Smooth muscle cell (in vitro differentiated cells): ENCODE data around the gene TMED10. TPM values are rescaled to one million over a fixed set of nuclear protein-coding genes. Genes with fewer than 3 reads are reported as not detected.

ENCODE experiments used
- DNase-seq: peaks from one replicate; lab custom pipeline; 2025; ENCODE audit not compliant: unreplicated experiment; lab: John Stamatoyannopoulos, UW
- H2AFZ ChIP-seq: fragments of 200-600 bp; sonication (generic); 2 replicates; pipeline ENCODE4 v1.6.0; 2016; ENCODE audit warnings: antibody characterized with exemption, low read depth, mild to moderate bottlenecking
- H3F3A ChIP-seq: fragments of 200-600 bp; sonication (generic); 2 replicates; pipeline ENCODE4 v1.6.0; 2017; ENCODE audit warnings: antibody characterized with exemption, low read depth
- H3K27ac ChIP-seq: fragments of 200-600 bp; sonication (generic); 2 replicates; pipeline ENCODE4 v1.5.1; 2016; ENCODE audit warnings: low read depth, mild to moderate bottlenecking
- H3K27me3 ChIP-seq: fragments of 200-600 bp; sonication (generic); 2 replicates; pipeline ENCODE4 v1.6.1; 2016; ENCODE audit warnings: low read depth, mild to moderate bottlenecking
- H3K36me3 ChIP-seq: fragments of 200-600 bp; sonication (generic); 2 replicates; pipeline ENCODE4 v1.5.1; 2016; ENCODE audit warnings: low read depth
- H3K4me1 ChIP-seq: fragments of 200-600 bp; sonication (generic); 2 replicates; pipeline ENCODE4 v1.5.1; 2016; ENCODE audit warnings: low read depth
- H3K4me2 ChIP-seq: fragments of 200-600 bp; sonication (generic); 2 replicates; pipeline ENCODE4 v1.6.0; 2016; ENCODE audit warnings: mild to moderate bottlenecking
- H3K4me3 ChIP-seq: fragments of 200-600 bp; sonication (generic); 2 replicates; pipeline ENCODE4 v1.5.1; 2016; ENCODE audit warnings: mild to moderate bottlenecking
- H3K79me2 ChIP-seq: fragments of 200-600 bp; sonication (generic); 2 replicates; pipeline ENCODE4 v1.6.0; 2016; ENCODE audit warnings: low read depth, mild to moderate bottlenecking
- H3K9ac ChIP-seq: fragments of 200-600 bp; sonication (generic); 2 replicates; pipeline ENCODE4 v1.6.0; 2016; ENCODE audit warnings: low read depth
- H3K9me3 ChIP-seq: fragments of 200-600 bp; sonication (generic); replicated peaks from 2 replicates; pipeline ENCODE4 v1.5.1; 2016; ENCODE audit warnings: low read depth
- H4K20me1 ChIP-seq: fragments of 200-600 bp; sonication (generic); 2 replicates; pipeline ENCODE4 v1.6.0; 2016; ENCODE audit warnings: low read depth
- WGBS: methylation state at CpG from one replicate; pipeline ENCODE4 v1.1.7; 2016; ENCODE audit warnings: low lambda C conversion rate; 5-methylcytosine and 5-hydroxymethylcytosine counted together
- polyA plus RNA-seq: library from polyadenylated mRNA; unstranded; fragments of >200 nt; fragmentation: Nextera tagmentation; extraction: Ambion mirVana; gene quantifications from 2 replicates; pipeline ENCODE4 v1.2.1, GENCODE V29; 2016
- total RNA-seq: library from RNA; depleted of rRNA; stranded (reverse); fragments of >200 nt; gene quantifications from 2 replicates; pipeline ENCODE4 v1.2.3, GENCODE V29; 2014
- TF ChIP-seq, protein P1 (sequence below): fragments of 200-600 bp; sonication (generic); IDR thresholded peaks from 2 replicates; pipeline ENCODE4 v1.5.1; 2017; ENCODE audit warnings: borderline replicate concordance, mild to moderate bottlenecking, antibody characterized with exemption; ENCODE audit not compliant: insufficient read depth, poor library complexity, severe bottlenecking

TMED10 gene
- total and polyA plus RNA-seq, 2 experiments from 2014 or later = 473 to 566 TPM

DNA sequence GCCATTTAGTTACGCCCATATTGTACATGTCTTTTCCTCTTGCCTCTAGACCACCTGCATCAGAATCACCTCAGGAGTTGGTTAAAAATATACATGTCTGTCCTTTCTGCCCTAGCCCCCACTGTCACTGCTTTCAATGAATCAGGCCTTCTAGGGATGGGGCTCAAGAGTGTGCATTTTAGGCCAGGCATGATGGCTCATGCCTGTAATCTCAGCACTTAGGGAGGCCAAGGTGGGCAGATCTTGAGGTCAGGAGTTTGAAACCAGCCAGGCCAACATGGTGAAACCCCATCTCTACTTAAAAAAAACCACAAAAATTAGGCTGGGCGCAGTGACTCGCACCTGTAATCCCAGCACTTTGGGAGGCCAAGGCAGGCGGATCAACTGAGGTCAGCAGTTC is 13.6 kb upstream of the TMED10 start:
- Histone ChIP-seq H3K79me2 (no peaks in the 10 kb centered on the region), H3K4me2 (no peak overlapping the region), H4K20me1 (no peaks in the 10 kb centered on the region), H3K9me3 (no peaks in the 10 kb centered on the region), H3K4me1 (no peaks in the 10 kb centered on the region), H3F3A (no peaks in the 10 kb centered on the region), H3K27me3 (no peaks in the 10 kb centered on the region), H3K27ac (no peak overlapping the region), H3K4me3 (no peak overlapping the region), H3K9ac (no peak overlapping the region), H3K36me3 (no peaks in the 10 kb centered on the region), H2AFZ (no peak overlapping the region)
- WGBS = 94% methylated on average over 4 of the region's 4 CpGs
- TF ChIP-seq, protein P1, sequence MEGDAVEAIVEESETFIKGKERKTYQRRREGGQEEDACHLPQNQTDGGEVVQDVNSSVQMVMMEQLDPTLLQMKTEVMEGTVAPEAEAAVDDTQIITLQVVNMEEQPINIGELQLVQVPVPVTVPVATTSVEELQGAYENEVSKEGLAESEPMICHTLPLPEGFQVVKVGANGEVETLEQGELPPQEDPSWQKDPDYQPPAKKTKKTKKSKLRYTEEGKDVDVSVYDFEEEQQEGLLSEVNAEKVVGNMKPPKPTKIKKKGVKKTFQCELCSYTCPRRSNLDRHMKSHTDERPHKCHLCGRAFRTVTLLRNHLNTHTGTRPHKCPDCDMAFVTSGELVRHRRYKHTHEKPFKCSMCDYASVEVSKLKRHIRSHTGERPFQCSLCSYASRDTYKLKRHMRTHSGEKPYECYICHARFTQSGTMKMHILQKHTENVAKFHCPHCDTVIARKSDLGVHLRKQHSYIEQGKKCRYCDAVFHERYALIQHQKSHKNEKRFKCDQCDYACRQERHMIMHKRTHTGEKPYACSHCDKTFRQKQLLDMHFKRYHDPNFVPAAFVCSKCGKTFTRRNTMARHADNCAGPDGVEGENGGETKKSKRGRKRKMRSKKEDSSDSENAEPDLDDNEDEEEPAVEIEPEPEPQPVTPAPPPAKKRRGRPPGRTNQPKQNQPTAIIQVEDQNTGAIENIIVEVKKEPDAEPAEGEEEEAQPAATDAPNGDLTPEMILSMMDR = no peak
- DNase-seq = no peak

DNA sequence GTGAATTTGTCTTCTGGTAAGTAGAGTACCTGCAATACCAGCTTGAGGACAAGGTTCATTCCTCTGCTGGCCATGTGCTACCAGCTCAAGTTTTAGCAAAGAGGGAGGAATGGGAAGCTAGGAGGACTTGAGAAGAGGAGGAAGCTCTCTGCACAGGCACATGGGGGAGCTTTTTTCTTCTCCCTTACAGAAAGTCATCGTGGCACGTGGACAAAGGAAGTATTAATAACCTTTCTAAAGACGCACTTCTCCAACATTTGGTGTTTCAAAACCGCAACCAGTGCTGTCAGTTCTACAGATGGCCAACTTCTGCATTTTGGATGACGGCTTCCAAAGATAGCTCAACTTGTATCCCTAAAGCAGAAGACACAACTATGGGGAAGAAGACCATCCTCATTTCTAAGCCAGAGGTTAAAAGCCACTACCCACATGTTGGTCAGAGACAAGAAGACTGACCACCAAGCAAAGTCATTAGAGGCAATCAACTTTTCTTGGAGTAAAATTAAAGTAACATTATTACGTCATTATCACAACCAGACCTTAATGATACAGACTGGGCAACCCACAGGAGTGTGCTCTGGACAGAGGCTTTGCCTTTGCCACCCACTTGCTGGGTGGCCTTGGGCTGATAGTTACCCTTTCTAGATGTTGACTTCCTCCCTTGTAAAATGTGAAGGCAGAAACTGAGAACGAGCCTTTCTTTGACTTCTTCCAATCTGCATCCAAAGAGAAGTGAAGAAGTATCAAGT is 12.3 kb upstream of the TMED10 start:
- no peaks in the 10 kb centered on the region for H3K79me2 ChIP-seq
- no peaks in the 10 kb centered on the region for H3K36me3 ChIP-seq
- no peak overlapping the region for H2AFZ ChIP-seq
- no peaks in the 10 kb centered on the region for H3F3A ChIP-seq
- H4K20me1 ChIP-seq = no peaks in the 10 kb centered on the region
- H3K9ac ChIP-seq = no peak overlapping the region
- no peaks in the 10 kb centered on the region for H3K27me3 ChIP-seq
- H3K27ac ChIP-seq = no peak overlapping the region
- no peaks in the 10 kb centered on the region for H3K9me3 ChIP-seq
- 91% methylated on average over 7 of the region's 7 CpGs for WGBS
- no peak overlapping the region for H3K4me3 ChIP-seq
- TF ChIP-seq, protein P1 = no peak
- H3K4me1 ChIP-seq = no peaks in the 10 kb centered on the region
- DNase-seq = no peak
- no peak overlapping the region for H3K4me2 ChIP-seq

DNA sequence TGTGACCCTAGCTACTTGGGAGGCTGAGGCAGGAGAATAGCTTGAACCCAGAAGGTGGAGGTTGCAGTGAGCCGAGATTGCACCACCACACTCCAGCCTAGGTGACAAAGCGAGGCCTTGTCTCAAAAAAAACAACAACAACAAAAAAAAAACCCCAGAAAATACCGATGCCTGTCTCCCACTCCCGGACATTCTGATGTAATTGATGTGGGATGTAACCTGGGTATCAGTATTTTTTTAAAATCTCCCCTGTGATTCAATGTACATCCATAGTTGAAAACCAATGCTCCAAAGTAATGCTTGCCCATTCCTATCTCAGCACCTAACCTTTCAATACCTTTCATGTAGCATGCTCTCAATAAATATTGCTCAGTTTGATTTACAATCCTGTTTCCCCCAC is 11.7 kb upstream of the TMED10 start:
- Histone ChIP-seq H3K27ac (no peak overlapping the region), H3K27me3 (no peaks in the 10 kb centered on the region), H4K20me1 (no peaks in the 10 kb centered on the region), H2AFZ (no peak overlapping the region), H3K9ac (no peak overlapping the region), H3K4me1 (no peaks in the 10 kb centered on the region), H3F3A (no peaks in the 10 kb centered on the region), H3K4me2 (no peak overlapping the region), H3K4me3 (no peak overlapping the region), H3K36me3 (no peaks in the 10 kb centered on the region), H3K79me2 (no peaks in the 10 kb centered on the region), H3K9me3 (no peaks in the 10 kb centered on the region)
- WGBS = 94% methylated on average over 4 of the region's 4 CpGs
- TF ChIP-seq, protein P1 = no peak
- DNase-seq = no peak

DNA sequence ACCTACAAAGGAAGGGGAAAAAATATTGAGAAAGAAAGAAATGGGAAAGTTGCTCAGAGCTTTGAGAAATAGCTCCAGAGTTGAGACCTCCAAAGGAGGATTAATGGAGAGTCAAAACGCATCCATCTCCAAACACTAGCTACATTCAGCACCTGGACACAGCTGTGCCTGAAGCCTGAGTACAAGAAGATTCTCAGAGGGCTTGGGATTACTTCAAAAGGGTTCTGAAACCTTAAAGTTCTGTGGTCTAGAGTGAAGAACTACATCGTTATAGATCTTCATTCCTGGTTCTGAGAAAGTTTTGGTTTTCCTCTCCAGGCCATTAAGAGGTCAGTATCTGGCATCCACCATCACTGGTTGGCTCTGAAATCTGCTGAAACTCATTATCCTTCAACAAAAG is 10.5 kb upstream of the TMED10 start:
- 91% methylated on average over 2 of the region's 2 CpGs for WGBS
- Histone ChIP-seq H3K9me3 (no peaks in the 10 kb centered on the region), H3K4me2 (no peak overlapping the region), H3K27ac (no peak overlapping the region), H3K4me1 (no peaks in the 10 kb centered on the region), H3K4me3 (no peak overlapping the region), H4K20me1 (no peaks in the 10 kb centered on the region), H2AFZ (no peak overlapping the region), H3K79me2 (no peaks in the 10 kb centered on the region), H3K27me3 (no peaks in the 10 kb centered on the region), H3K9ac (no peak overlapping the region), H3F3A (no peaks in the 10 kb centered on the region), H3K36me3 (no peaks in the 10 kb centered on the region)
- DNase-seq = no peak
- TF ChIP-seq, protein P1 = no peak
